HL-60/S4 treated with phorbol 12-myristate 13-acetate at 8.2 ng/mL for 4 days and 3 days (cell line): ENCODE data around the gene PSTPIP1.

ENCODE experiments used
- in situ Hi-C: fragments of 300-500 bp; cut with MboI; formaldehyde crosslinking; loops from 2 replicates; pipeline ENCODE4 v1.15.0; 2022; ENCODE audit warnings: low sequenced_read_pairs

Gene PSTPIP1

GRCh38 chr15:76998663-76999285 lies 3.8 kb downstream of the PSTPIP1 start:
- in situ Hi-C loops: no loop called here

GRCh38 chr15:76999996-77000395 lies 5.1 kb downstream of the PSTPIP1 start:
- in situ Hi-C loops: no loop called here

- in situ Hi-C loops: no loop called here
Measured at GRCh38 chr15:77001351-77001750, 6.4 kb downstream of the PSTPIP1 start.

- in situ Hi-C loops: no loop called here
Measured at GRCh38 chr15:77001966-77002365, 7.0 kb downstream of the PSTPIP1 start.

GRCh38 chr15:77002436-77002835 lies 7.5 kb downstream of the PSTPIP1 start:
- in situ Hi-C loops: no loop called here

GRCh38 chr15:77002954-77003912 lies 8.3 kb downstream of the PSTPIP1 start:
- in situ Hi-C loops: no loop called here

GRCh38 chr15:77004189-77004588 lies 9.3 kb downstream of the PSTPIP1 start:
- in situ Hi-C loops: no loop called here

- in situ Hi-C loops: no loop called here
Measured at GRCh38 chr15:77009176-77009575, 14.2 kb downstream of the PSTPIP1 start.

- in situ Hi-C loops: no loop called here
Measured at GRCh38 chr15:77009646-77010311, 14.9 kb downstream of the PSTPIP1 start.

- in situ Hi-C loops: no loop called here
Measured at GRCh38 chr15:77010312-77010686, 15.4 kb downstream of the PSTPIP1 start.

- in situ Hi-C loops: no loop called here
Measured at GRCh38 chr15:77010857-77011256, 15.9 kb downstream of the PSTPIP1 start.

GRCh38 chr15:77012117-77012712 lies 17.3 kb downstream of the PSTPIP1 start:
- in situ Hi-C loops: no loop called here

- in situ Hi-C loops: no loop called here
Measured at GRCh38 chr15:77012868-77013267, 17.9 kb downstream of the PSTPIP1 start.

GRCh38 chr15:77013776-77014131 lies 18.8 kb downstream of the PSTPIP1 start:
- in situ Hi-C loops: no loop called here

- in situ Hi-C loops: no loop called here
Measured at GRCh38 chr15:77014132-77015081, 19.5 kb downstream of the PSTPIP1 start.

GRCh38 chr15:77015646-77016320 lies 20.9 kb downstream of the PSTPIP1 start:
- in situ Hi-C loops: no loop called here

- in situ Hi-C loops: no loop called here
Measured at GRCh38 chr15:77016321-77016695, 21.4 kb downstream of the PSTPIP1 start.

- in situ Hi-C loops: no loop called here
Measured at GRCh38 chr15:77017091-77017660, 22.2 kb downstream of the PSTPIP1 start.
